SKM-1 (cell line): Measurements from ENCODE around the gene NMT2.
A peak's percentile ranks its signal among the peaks of the same experiment; 100 is the strongest.
"Not testable (repeated sequence)": the region's sequence is repeated elsewhere in the genome, so short reads cannot be mapped to it uniquely, and the experiment has no call there.

Experiments
- DNase-seq: peaks from one replicate; lab custom pipeline; 2025; ENCODE audit not compliant: unreplicated experiment; lab: John Stamatoyannopoulos, UW

Gene NMT2

GRCh38 chr10:15168291-15168785 is at the start of gene NMT2:
TSS of gene NMT2 (minus strand) at chr10:15168693. CDS start at chr10:15168612, 81 bp downstream.
- no peak for DNase-seq

- DNase-seq: no peak
Observed at GRCh38 chr10:15216700-15217099, 48.2 kb upstream of the NMT2 start.

GRCh38 chr10:15214237-15214636 is 45.7 kb upstream of the NMT2 start:
- DNase-seq: no peak

- DNase-seq: no peak
Observed at GRCh38 chr10:15213461-15213861, 45.0 kb upstream of the NMT2 start.

- DNase-seq: no peak
Observed at GRCh38 chr10:15211464-15211979, 43.0 kb upstream of the NMT2 start.

- DNase-seq: no peak
Observed at GRCh38 chr10:15210521-15210920, 42.0 kb upstream of the NMT2 start.

GRCh38 chr10:15209827-15210509 is 41.5 kb upstream of the NMT2 start:
- DNase-seq: peak; percentile 0

- no peak for DNase-seq
Observed at GRCh38 chr10:15208221-15208620, 39.7 kb upstream of the NMT2 start.

- DNase-seq: not testable (repeated sequence)
Observed at GRCh38 chr10:15207410-15207809, 38.9 kb upstream of the NMT2 start.

- DNase-seq: no peak
Observed at GRCh38 chr10:15202639-15203038, 34.1 kb upstream of the NMT2 start.

- not testable (repeated sequence) for DNase-seq
Observed at GRCh38 chr10:15202301-15202621, 33.8 kb upstream of the NMT2 start.

- DNase-seq: no peak
Observed at GRCh38 chr10:15201589-15202300, 33.3 kb upstream of the NMT2 start.

GRCh38 chr10:15200626-15201025 is 32.1 kb upstream of the NMT2 start:
- DNase-seq: no peak

- DNase-seq: no peak
Observed at GRCh38 chr10:15197911-15198310, 29.4 kb upstream of the NMT2 start.

- no peak for DNase-seq
Observed at GRCh38 chr10:15197276-15197675, 28.8 kb upstream of the NMT2 start.

GRCh38 chr10:15196021-15196834 is 27.7 kb upstream of the NMT2 start:
- DNase-seq: no peak

GRCh38 chr10:15189133-15189885 is 20.8 kb upstream of the NMT2 start:
- DNase-seq: no peak

GRCh38 chr10:15188603-15189002 is 20.1 kb upstream of the NMT2 start:
- no peak for DNase-seq

GRCh38 chr10:15183689-15184481 is 15.4 kb upstream of the NMT2 start:
- DNase-seq: no peak
